H9 (cell line): ENCODE measurements around the gene MAST1. TPM values are rescaled to one million over a fixed set of nuclear protein-coding genes. Genes with fewer than 3 reads are reported as not detected.

ENCODE experiments used
- DNase-seq: peaks from one replicate; pipeline ENCODE4 v3.0.0-alpha.2; 2017
- H2AFZ ChIP-seq: one replicate; pipeline ENCODE4 v1.6.1; 2013; ENCODE audit warnings: mild to moderate bottlenecking, low read length, control low read depth, moderate library complexity
- H2AK5ac ChIP-seq: 2 replicates; pipeline ENCODE4 v1.6.1; 2013; ENCODE audit warnings: low read length, control low read depth, mixed read lengths; ENCODE audit not compliant: insufficient read length
- H2BK120ac ChIP-seq: one replicate; pipeline ENCODE4 v1.6.1; 2013; ENCODE audit warnings: low read depth, mild to moderate bottlenecking, low read length, control low read depth, inconsistent platforms; ENCODE audit not compliant: poor library complexity, severe bottlenecking
- H2BK12ac ChIP-seq: 2 replicates; pipeline ENCODE4 v1.6.1; 2013; ENCODE audit warnings: low read length, control low read depth, mixed read lengths, low read depth; ENCODE audit not compliant: insufficient read length
- H2BK15ac ChIP-seq: 2 replicates; pipeline ENCODE4 v1.6.1; 2013; ENCODE audit warnings: low read depth, low read length, control low read depth
- H2BK20ac ChIP-seq: one replicate; pipeline ENCODE4 v1.6.1; 2013; ENCODE audit warnings: low read depth, mild to moderate bottlenecking, low read length, control low read depth, inconsistent platforms; ENCODE audit not compliant: poor library complexity, severe bottlenecking
- H2BK5ac ChIP-seq: 2 replicates; pipeline ENCODE4 v1.6.1; 2013; ENCODE audit warnings: low read length, control low read depth, mixed read lengths; ENCODE audit not compliant: insufficient read length
- H3K14ac ChIP-seq: 2 replicates; pipeline ENCODE4 v1.6.1; 2013; ENCODE audit warnings: low read length, control low read depth; ENCODE audit not compliant: insufficient read depth
- H3K18ac ChIP-seq: 2 replicates; pipeline ENCODE4 v1.6.1; 2013; ENCODE audit warnings: low read depth, mild to moderate bottlenecking, mixed read lengths, low read length, control low read depth; ENCODE audit not compliant: insufficient read length
- H3K23ac ChIP-seq: 2 replicates; pipeline ENCODE4 v1.6.1; 2013; ENCODE audit warnings: low read length, control low read depth, mixed read lengths, low read depth; ENCODE audit not compliant: insufficient read length
- H3K23me2 ChIP-seq: 2 replicates; pipeline ENCODE4 v1.6.1; 2013; ENCODE audit warnings: low read depth, mild to moderate bottlenecking, mixed read lengths, low read length, control low read depth; ENCODE audit not compliant: insufficient read length, poor library complexity, severe bottlenecking
- H3K27ac ChIP-seq: 2 replicates; pipeline ENCODE4 v1.5.1; 2013; ENCODE audit warnings: low read length, control low read depth, mixed read lengths, low read depth; ENCODE audit not compliant: insufficient read length
- H3K27me3 ChIP-seq: 2 replicates; pipeline ENCODE4 v1.6.1; 2013; ENCODE audit warnings: low read length, control low read depth, inconsistent platforms; ENCODE audit not compliant: insufficient read depth
- H3K4ac ChIP-seq: 2 replicates; pipeline ENCODE4 v1.6.1; 2013; ENCODE audit warnings: low read depth, mild to moderate bottlenecking, control low read depth, inconsistent platforms, low read length, moderate library complexity
- H3K4me1 ChIP-seq: 2 replicates; pipeline ENCODE4 v1.6.1; 2013; ENCODE audit warnings: low read length, control low read depth, inconsistent platforms; ENCODE audit not compliant: insufficient read depth
- H3K4me2 ChIP-seq: 2 replicates; pipeline ENCODE4 v1.6.1; 2013; ENCODE audit warnings: low read length, control low read depth, mixed read lengths; ENCODE audit not compliant: insufficient read length, insufficient read depth
- H3K56ac ChIP-seq: 2 replicates; pipeline ENCODE4 v1.6.1; 2013; ENCODE audit warnings: low read depth, mild to moderate bottlenecking, mixed read lengths, low read length, control low read depth; ENCODE audit not compliant: insufficient read length
- H3K79me1 ChIP-seq: 2 replicates; pipeline ENCODE4 v1.6.1; 2013; ENCODE audit warnings: low read depth, mild to moderate bottlenecking, moderate library complexity, low read length, control low read depth, inconsistent platforms; ENCODE audit not compliant: insufficient read depth, poor library complexity, severe bottlenecking
- H3K79me2 ChIP-seq: 2 replicates; pipeline ENCODE4 v1.6.1; 2013; ENCODE audit warnings: low read length, control low read depth, inconsistent platforms; ENCODE audit not compliant: insufficient read depth
- H3K9ac ChIP-seq: 2 replicates; pipeline ENCODE4 v1.6.1; 2013; ENCODE audit warnings: low read length, control low read depth, mixed read lengths; ENCODE audit not compliant: insufficient read length; ENCODE audit errors: extremely low read depth
- H3K9me3 ChIP-seq: one replicate; pipeline ENCODE4 v1.6.1; 2013; ENCODE audit warnings: low read depth, low read length, inconsistent platforms; ENCODE audit not compliant: control insufficient read depth
- H3T11ph ChIP-seq: one replicate; pipeline ENCODE4 v1.6.1; 2013; ENCODE audit warnings: mild to moderate bottlenecking, low read length, control low read depth, inconsistent platforms
- H4K20me1 ChIP-seq: one replicate; pipeline ENCODE4 v1.6.1; 2013; ENCODE audit not compliant: control insufficient read depth, insufficient read length, insufficient read depth
- H4K5ac ChIP-seq: 2 replicates; pipeline ENCODE4 v1.6.1; 2013; ENCODE audit warnings: low read depth, mild to moderate bottlenecking, mixed read lengths, low read length, control low read depth; ENCODE audit not compliant: insufficient read length
- H4K8ac ChIP-seq: replicated peaks from 2 replicates; pipeline ENCODE4 v1.6.1; 2013; ENCODE audit warnings: low read length, control low read depth, mixed read lengths, low read depth; ENCODE audit not compliant: insufficient read length
- H4K91ac ChIP-seq: 2 replicates; pipeline ENCODE4 v1.6.1; 2013; ENCODE audit warnings: low read depth, mild to moderate bottlenecking, moderate library complexity, mixed read lengths, low read length, control low read depth; ENCODE audit not compliant: insufficient read length
- H3K27ac Mint-ChIP-seq, 3 experiments: 2 replicates in 2 of 3; 3 replicates in 1 of 3; pipeline ENCODE4 v1.8.0; 2020 to 2021; ENCODE audit warnings: mixed read lengths in 3 of 3, mild to moderate bottlenecking in 1 of 3, moderate library complexity in 1 of 3
- H3K27me3 Mint-ChIP-seq: 2 replicates; pipeline ENCODE4 v1.8.0; 2021; ENCODE audit warnings: low read depth, mild to moderate bottlenecking, moderate library complexity, mixed read lengths
- H3K36me3 Mint-ChIP-seq, 3 experiments: 2 replicates in 2 of 3; 3 replicates in 1 of 3; pipeline ENCODE4 v1.8.0; 2020 to 2021; ENCODE audit warnings: low read depth in 3 of 3, mixed read lengths in 3 of 3; ENCODE audit not compliant: insufficient read depth in 1 of 3
- H3K4me1 Mint-ChIP-seq, 2 experiments: 2 replicates each; pipeline ENCODE4 v1.8.0; 2020; ENCODE audit warnings: mixed read lengths in 2 of 2
- H3K4me3 Mint-ChIP-seq, 2 experiments: 2 replicates in 1 of 2; 3 replicates in 1 of 2; pipeline ENCODE4 v1.8.0; 2020 to 2021; ENCODE audit warnings: mild to moderate bottlenecking in 2 of 2, mixed read lengths in 2 of 2, moderate library complexity in 1 of 2
- H3K9me3 Mint-ChIP-seq, 2 experiments: 2 replicates in 1 of 2; 3 replicates in 1 of 2; pipeline ENCODE4 v1.8.0; 2020; ENCODE audit warnings: mild to moderate bottlenecking in 2 of 2, mixed read lengths in 2 of 2, moderate library complexity in 1 of 2
- WGBS: extraction: QIAGEN DNeasy Blood & Tissue Kit; methylation state at CpG from one replicate; pipeline ENCODE4 v1.1.7; 2013; ENCODE audit warnings: missing lambda C conversion rate, low lambda C conversion rate, mixed read lengths; ENCODE audit not compliant: insufficient read length; ENCODE audit errors: extremely low coverage; 5-methylcytosine and 5-hydroxymethylcytosine counted together
- total RNA-seq: library from RNA; stranded (reverse); gene quantifications from 2 replicates; pipeline ENCODE4 v1.2.1, GENCODE V29; 2021
- TF ChIP-seq, protein P1 (sequence below): fragments of 200-600 bp; sonication (generic); conservative IDR thresholded peaks from 3 replicates; pipeline ENCODE4 v1.8.0; 2021; ENCODE audit warnings: antibody characterized with exemption, mild to moderate bottlenecking

The MAST1 gene
- total RNA-seq, 1 experiment from 2014 or later: 15.1 TPM

DNA sequence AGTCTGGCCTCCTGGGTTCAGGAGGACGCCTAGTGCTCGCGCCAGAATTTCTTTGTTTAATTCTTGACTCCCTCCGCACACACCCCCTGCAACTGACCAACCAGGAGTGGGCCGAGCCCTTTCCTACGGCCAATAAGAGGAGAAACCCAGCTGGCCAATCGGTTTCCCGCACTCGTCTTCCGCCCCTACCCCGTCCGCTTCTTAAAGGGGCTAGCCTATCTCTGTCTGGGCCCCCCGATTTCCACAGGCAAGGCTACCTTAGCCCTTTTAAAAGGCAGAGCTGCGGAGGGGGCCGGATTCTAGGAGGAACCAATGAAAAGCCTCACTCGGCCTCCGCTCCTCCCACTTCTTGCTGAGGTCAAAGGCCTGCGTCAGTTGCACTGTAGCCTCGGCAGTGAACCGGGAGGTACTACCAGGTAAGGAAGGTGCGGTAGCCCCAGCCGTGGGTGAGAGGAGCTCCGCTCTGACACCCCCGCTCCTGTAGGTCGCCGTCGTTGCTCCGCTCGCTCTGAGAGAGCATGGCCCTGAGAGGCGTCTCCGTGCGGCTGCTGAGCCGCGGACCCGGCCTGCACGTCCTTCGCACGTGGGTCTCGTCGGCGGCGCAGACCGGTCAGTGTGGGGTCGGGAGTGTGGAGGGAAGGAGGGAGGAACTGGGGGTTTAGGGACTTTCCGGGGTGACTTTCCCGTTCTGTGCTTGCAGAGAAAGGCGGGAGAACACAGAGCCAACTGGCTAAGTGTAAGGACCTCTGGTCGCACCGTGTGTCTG lies 52.7 kb downstream of the MAST1 start, which contains the start of gene GCDH:
Gene GCDH (plus strand): TSS at position 374 of the 766 bp plus-strand sequence. CDS start 145 bp downstream, at position 519.
- Mint-ChIP-seq H3K4me3 (peak within 1 kb of the TSS; percentile 99), H3K4me1 (peaks cover 13 to 23% of the 10 kb centered on the region in 2 experiments), H3K27me3 (peaks cover 28% of the 10 kb centered on the region), H3K36me3 (peaks cover 16 to 27% (median 24%) of the 10 kb centered on the region in 3 experiments; a peak in 6 of 7 replicates), H3K9me3 (peaks cover 0 to 2% of the 10 kb centered on the region in 2 experiments; a peak in 2 of 5 replicates), H3K27ac (peak within 1 kb of the TSS; percentile 93 to 97 (median 97))
- TF ChIP-seq, protein P1, sequence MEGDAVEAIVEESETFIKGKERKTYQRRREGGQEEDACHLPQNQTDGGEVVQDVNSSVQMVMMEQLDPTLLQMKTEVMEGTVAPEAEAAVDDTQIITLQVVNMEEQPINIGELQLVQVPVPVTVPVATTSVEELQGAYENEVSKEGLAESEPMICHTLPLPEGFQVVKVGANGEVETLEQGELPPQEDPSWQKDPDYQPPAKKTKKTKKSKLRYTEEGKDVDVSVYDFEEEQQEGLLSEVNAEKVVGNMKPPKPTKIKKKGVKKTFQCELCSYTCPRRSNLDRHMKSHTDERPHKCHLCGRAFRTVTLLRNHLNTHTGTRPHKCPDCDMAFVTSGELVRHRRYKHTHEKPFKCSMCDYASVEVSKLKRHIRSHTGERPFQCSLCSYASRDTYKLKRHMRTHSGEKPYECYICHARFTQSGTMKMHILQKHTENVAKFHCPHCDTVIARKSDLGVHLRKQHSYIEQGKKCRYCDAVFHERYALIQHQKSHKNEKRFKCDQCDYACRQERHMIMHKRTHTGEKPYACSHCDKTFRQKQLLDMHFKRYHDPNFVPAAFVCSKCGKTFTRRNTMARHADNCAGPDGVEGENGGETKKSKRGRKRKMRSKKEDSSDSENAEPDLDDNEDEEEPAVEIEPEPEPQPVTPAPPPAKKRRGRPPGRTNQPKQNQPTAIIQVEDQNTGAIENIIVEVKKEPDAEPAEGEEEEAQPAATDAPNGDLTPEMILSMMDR: no peak
- H3K14ac ChIP-seq: peak within 1 kb of the TSS; percentile 92
- no peak within 1 kb of the TSS for H2AK5ac ChIP-seq
- no peak within 1 kb of the TSS for H2BK15ac ChIP-seq
- H3K4me1 ChIP-seq: no peaks in the 10 kb centered on the region
- H4K91ac ChIP-seq: no peak within 1 kb of the TSS
- H3K4me2 ChIP-seq: peak within 1 kb of the TSS; percentile 69
- H3K4ac ChIP-seq: no peak within 1 kb of the TSS; the same call in 1 of the 2 replicates
- no peaks in the 10 kb centered on the region for H3K9me3 ChIP-seq
- no peak within 1 kb of the TSS for H2BK120ac ChIP-seq
- no peak within 1 kb of the TSS for H3K56ac ChIP-seq
- peak within 1 kb of the TSS; percentile 70 for H3K9ac ChIP-seq
- H3K27ac ChIP-seq: peak within 1 kb of the TSS; percentile 47
- no peaks in the 10 kb centered on the region for H3K27me3 ChIP-seq
- H2BK20ac ChIP-seq: no peak within 1 kb of the TSS
- no peak within 1 kb of the TSS for H2AFZ ChIP-seq
- H3K23me2 ChIP-seq: peaks cover 10% of the 10 kb centered on the region
- peak; percentile 99 for DNase-seq
- peak within 1 kb of the TSS; percentile 96 for H3K18ac ChIP-seq
- H2BK12ac ChIP-seq: no peak within 1 kb of the TSS
- no CpG with 5 or more reads among the region's 49 CpGs for WGBS
- H4K8ac ChIP-seq: no peak within 1 kb of the TSS
- no peak within 1 kb of the TSS for H3K23ac ChIP-seq
- H4K20me1 ChIP-seq: no peaks in the 10 kb centered on the region
- no peak within 1 kb of the TSS for H2BK5ac ChIP-seq
- no peaks in the 10 kb centered on the region for H3K79me1 ChIP-seq
- H3T11ph ChIP-seq: no peak within 1 kb of the TSS
- no peaks in the 10 kb centered on the region; the same call in 1 of the 2 replicates for H3K79me2 ChIP-seq
- no peak within 1 kb of the TSS for H4K5ac ChIP-seq
